ENCODE measurements around the gene NLN. TPM values are rescaled to one million over a fixed set of nuclear protein-coding genes. Genes with fewer than 3 reads are reported as not detected.

The NLN gene
- total RNA-seq, 1 experiment from 2014 or later, result 46.5 TPM

DNA sequence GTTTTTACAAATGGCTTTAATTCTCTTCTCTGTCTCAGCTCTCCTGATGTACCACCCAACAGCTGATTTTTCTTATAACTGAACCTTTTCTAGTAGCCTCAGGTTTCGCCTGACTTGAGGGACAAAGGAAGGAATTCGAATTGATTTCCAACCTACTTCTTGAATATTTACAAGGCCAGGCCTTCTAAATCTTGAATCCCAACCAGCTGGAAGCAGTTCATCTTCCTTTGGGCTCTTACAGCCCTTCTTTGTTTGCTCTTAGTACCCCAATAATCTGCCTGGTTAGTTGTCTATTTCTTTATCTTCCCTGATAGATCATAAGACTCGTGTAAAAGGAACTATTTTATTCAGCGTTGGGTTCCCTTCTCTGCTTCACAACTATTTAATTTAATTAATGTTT, 95.9 kb downstream of the NLN start:
- H4K20me1 ChIP-seq (ENCODE audit: insufficient read depth, low read depth, low read length), result no peaks in the 10 kb centered on the region
- no peak overlapping the region for H2AFZ ChIP-seq (ENCODE audit: low read length)
- no peak for DNase-seq
- no peaks in the 10 kb centered on the region for H3K79me2 ChIP-seq (ENCODE audit: low read length)
- H3K4me2 ChIP-seq (ENCODE audit: low read depth, low read length, poor library complexity, severe bottlenecking), result no peak overlapping the region
- H3K4me3 ChIP-seq (ENCODE audit: low read length), result no peak overlapping the region
- H3K9ac ChIP-seq (ENCODE audit: low read length), result no peak overlapping the region
- H3K9me3 ChIP-seq (ENCODE audit: low read length), result no peaks in the 10 kb centered on the region
- H3K9me2 ChIP-seq (replicated peaks; ENCODE audit: insufficient read depth, low read length), result no peaks in the 10 kb centered on the region
- H3K36me3 ChIP-seq (ENCODE audit: insufficient read depth, low read length), result peaks cover 5% of the 10 kb centered on the region; the same call in 1 of the 2 replicates
- H3K4me1 ChIP-seq (ENCODE audit: low read length), result no peaks in the 10 kb centered on the region
- H3K27ac ChIP-seq (ENCODE audit: low read length), result no peak overlapping the region
- no peaks in the 10 kb centered on the region for H3K27me3 ChIP-seq (ENCODE audit: low read length)

DNA sequence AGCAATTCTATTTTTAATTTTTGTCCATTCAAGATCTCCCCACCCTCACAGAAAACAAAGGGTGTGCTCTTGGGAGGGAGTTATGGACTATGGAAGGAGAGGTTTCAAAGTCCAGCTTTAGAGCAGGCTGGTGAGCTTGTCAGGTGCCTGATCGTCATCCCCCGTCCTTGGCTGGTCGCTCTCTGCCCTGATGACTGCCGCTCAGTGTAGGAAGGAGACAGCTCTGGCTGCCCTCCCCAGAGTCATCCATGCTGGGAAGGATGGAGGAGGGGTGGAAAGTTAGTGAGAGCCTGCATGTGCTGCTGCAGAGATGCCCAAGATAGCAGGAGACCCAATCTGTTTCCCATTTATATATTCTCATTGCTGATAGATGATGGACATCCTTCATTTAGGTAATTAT, 96.6 kb downstream of the NLN start:
- Histone ChIP-seq H3K4me2 (ENCODE audit: low read depth, low read length, poor library complexity, severe bottlenecking) (no peak overlapping the region), H3K79me2 (ENCODE audit: low read length) (no peaks in the 10 kb centered on the region)

DNA sequence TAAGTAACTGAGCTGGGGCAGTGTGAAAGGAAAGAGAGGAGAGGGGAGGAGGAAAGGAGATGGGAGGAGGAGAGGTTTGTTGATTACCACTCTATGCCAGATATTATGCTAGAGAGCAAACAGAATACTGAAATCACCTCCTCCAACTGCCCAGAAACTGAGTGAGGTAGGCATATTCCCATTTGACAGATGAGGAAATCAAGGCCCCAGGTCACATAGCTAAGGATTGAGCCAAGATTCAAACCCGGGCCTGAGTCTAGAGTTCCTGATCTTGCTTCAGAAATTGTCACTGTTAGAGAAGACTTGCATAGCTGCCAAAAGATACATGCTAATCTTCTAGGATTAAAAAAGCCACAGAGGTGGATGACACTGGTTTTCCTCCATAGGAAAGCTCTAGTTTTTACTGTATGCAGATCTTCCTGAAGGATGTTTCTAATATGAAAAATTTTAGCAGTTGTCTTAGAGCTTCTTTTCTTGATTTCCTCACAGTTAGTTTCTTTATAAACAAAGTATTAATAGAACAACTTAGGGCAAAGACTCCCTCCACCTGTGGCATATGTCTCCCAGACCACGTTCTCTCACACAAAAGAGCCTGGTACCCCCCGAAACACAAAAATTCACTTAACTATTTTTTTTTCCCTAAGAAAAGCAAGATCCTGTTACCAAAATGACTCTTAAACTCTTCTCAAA, 97.4 kb downstream of the NLN start:
- no peak overlapping the region for H3K27ac ChIP-seq (ENCODE audit: low read length)
- no peak overlapping the region for H3K4me2 ChIP-seq (ENCODE audit: low read depth, low read length, poor library complexity, severe bottlenecking)
- DNase-seq, result no peak
- no peaks in the 10 kb centered on the region for H3K79me2 ChIP-seq (ENCODE audit: low read length)
- H3K9me3 ChIP-seq (ENCODE audit: low read length), result no peaks in the 10 kb centered on the region
- no peak overlapping the region for H3K9ac ChIP-seq (ENCODE audit: low read length)
- peaks cover 4% of the 10 kb centered on the region; the same call in 1 of the 2 replicates for H3K36me3 ChIP-seq (ENCODE audit: insufficient read depth, low read length)
- H3K27me3 ChIP-seq (ENCODE audit: low read length), result no peaks in the 10 kb centered on the region
- H3K4me3 ChIP-seq (ENCODE audit: low read length), result no peak overlapping the region
- no peak overlapping the region for H2AFZ ChIP-seq (ENCODE audit: low read length)
- H4K20me1 ChIP-seq (ENCODE audit: insufficient read depth, low read depth, low read length), result no peaks in the 10 kb centered on the region
- H3K4me1 ChIP-seq (ENCODE audit: low read length), result no peaks in the 10 kb centered on the region
- no peaks in the 10 kb centered on the region for H3K9me2 ChIP-seq (replicated peaks; ENCODE audit: insufficient read depth, low read length)

More for the DNA sequence above, 96.6 kb downstream of the NLN start:
- Histone ChIP-seq H3K4me3 (ENCODE audit: low read length) (no peak overlapping the region), H2AFZ (ENCODE audit: low read length) (no peak overlapping the region), H3K4me1 (ENCODE audit: low read length) (no peaks in the 10 kb centered on the region), H3K36me3 (ENCODE audit: insufficient read depth, low read length) (peaks cover 4% of the 10 kb centered on the region; the same call in 1 of the 2 replicates), H3K9ac (ENCODE audit: low read length) (no peak overlapping the region), H4K20me1 (ENCODE audit: insufficient read depth, low read depth, low read length) (no peaks in the 10 kb centered on the region), H3K9me2 (replicated peaks; ENCODE audit: insufficient read depth, low read length) (no peaks in the 10 kb centered on the region), H3K27me3 (ENCODE audit: low read length) (no peaks in the 10 kb centered on the region), H3K27ac (ENCODE audit: low read length) (no peak overlapping the region), H3K9me3 (ENCODE audit: low read length) (no peaks in the 10 kb centered on the region)
- DNase-seq, result no peak

DNA sequence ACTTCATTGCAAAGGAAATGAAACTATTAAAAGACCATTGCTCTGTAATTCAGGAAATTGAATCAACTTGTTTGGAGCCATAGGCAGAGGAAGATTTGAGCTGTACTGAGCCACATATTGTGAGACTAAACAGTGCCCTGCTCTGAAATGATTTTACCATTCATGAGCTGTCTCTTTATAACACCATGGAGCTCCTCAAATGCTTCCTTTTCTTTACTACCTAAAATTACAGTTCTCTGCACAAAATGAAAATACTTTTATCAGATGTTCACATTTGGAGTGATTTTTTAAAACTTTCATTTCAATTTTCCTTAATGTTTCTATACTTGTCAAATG, 97.9 kb downstream of the NLN start:
- Histone ChIP-seq H3K27me3 (ENCODE audit: low read length) (no peaks in the 10 kb centered on the region), H3K9ac (ENCODE audit: low read length) (no peak overlapping the region), H3K36me3 (ENCODE audit: insufficient read depth, low read length) (peaks cover 4% of the 10 kb centered on the region; the same call in 1 of the 2 replicates), H2AFZ (ENCODE audit: low read length) (no peak overlapping the region), H3K79me2 (ENCODE audit: low read length) (no peaks in the 10 kb centered on the region), H3K4me3 (ENCODE audit: low read length) (no peak overlapping the region), H4K20me1 (ENCODE audit: insufficient read depth, low read depth, low read length) (no peaks in the 10 kb centered on the region), H3K9me3 (ENCODE audit: low read length) (no peaks in the 10 kb centered on the region), H3K4me1 (ENCODE audit: low read length) (no peaks in the 10 kb centered on the region), H3K27ac (ENCODE audit: low read length) (no peak overlapping the region), H3K4me2 (ENCODE audit: low read depth, low read length, poor library complexity, severe bottlenecking) (no peak overlapping the region), H3K9me2 (replicated peaks; ENCODE audit: insufficient read depth, low read length) (no peaks in the 10 kb centered on the region)
- DNase-seq, result no peak

DNA sequence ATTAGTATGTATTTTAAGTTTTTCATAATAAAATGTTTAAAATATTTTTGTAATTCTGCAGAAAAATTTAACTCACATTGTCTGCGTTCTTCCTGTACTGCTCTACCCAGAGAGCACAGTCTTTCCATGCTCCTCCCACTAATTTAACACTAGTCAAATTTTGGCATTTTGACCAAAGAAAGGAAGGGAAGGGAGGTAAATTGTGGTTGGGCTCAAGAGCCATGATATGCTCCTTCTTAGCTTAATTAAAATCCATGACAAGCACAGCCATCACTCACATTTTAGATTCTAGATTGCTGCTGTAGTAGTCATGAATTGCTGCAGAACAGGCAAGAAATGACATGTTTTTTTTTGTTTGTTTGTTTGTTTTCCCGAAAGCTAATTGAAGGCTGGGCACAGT, 98.4 kb downstream of the NLN start:
- H3K36me3 ChIP-seq (ENCODE audit: insufficient read depth, low read length), result peaks cover 4% of the 10 kb centered on the region; the same call in 1 of the 2 replicates
- no peak overlapping the region for H3K4me3 ChIP-seq (ENCODE audit: low read length)
- no peak overlapping the region for H2AFZ ChIP-seq (ENCODE audit: low read length)
- DNase-seq, result no peak
- peaks cover 3% of the 10 kb centered on the region for H3K4me1 ChIP-seq (ENCODE audit: low read length)
- no peaks in the 10 kb centered on the region for H3K9me3 ChIP-seq (ENCODE audit: low read length)
- H3K27ac ChIP-seq (ENCODE audit: low read length), result no peak overlapping the region
- H3K79me2 ChIP-seq (ENCODE audit: low read length), result no peaks in the 10 kb centered on the region
- no peak overlapping the region for H3K9ac ChIP-seq (ENCODE audit: low read length)
- no peaks in the 10 kb centered on the region for H4K20me1 ChIP-seq (ENCODE audit: insufficient read depth, low read depth, low read length)
- H3K27me3 ChIP-seq (ENCODE audit: low read length), result no peaks in the 10 kb centered on the region
- H3K9me2 ChIP-seq (replicated peaks; ENCODE audit: insufficient read depth, low read length), result no peaks in the 10 kb centered on the region
- no peak overlapping the region for H3K4me2 ChIP-seq (ENCODE audit: low read depth, low read length, poor library complexity, severe bottlenecking)

DNA sequence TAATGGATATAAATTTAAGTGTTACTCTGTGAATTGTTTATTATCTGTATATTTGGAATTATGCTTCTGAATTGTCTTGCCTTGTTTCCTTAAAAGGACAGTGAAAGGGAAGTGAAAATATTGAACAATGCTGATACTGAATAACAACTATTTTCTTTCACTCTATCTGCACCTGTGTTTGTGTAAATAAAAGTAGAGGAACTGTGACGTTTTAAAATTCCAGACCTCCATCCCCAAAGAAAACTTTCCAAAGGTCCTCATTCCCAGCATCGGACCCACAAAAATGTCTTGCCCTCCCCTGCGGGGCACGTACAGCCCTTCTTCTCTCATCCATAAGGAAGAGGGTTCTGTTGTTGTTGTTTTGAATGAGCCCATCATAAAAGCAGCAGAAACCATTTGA, 100.0 kb downstream of the NLN start:
- Histone ChIP-seq H3K9ac (ENCODE audit: low read length) (no peak overlapping the region), H3K9me2 (replicated peaks; ENCODE audit: insufficient read depth, low read length) (no peaks in the 10 kb centered on the region), H4K20me1 (ENCODE audit: insufficient read depth, low read depth, low read length) (no peaks in the 10 kb centered on the region), H3K4me1 (ENCODE audit: low read length) (peaks cover 10% of the 10 kb centered on the region), H3K4me2 (ENCODE audit: low read depth, low read length, poor library complexity, severe bottlenecking) (no peak overlapping the region), H3K27ac (ENCODE audit: low read length) (no peak overlapping the region), H3K36me3 (ENCODE audit: insufficient read depth, low read length) (no peaks in the 10 kb centered on the region), H2AFZ (ENCODE audit: low read length) (no peak overlapping the region), H3K27me3 (ENCODE audit: low read length) (no peaks in the 10 kb centered on the region), H3K9me3 (ENCODE audit: low read length) (no peaks in the 10 kb centered on the region), H3K4me3 (ENCODE audit: low read length) (no peak overlapping the region), H3K79me2 (ENCODE audit: low read length) (no peaks in the 10 kb centered on the region)
- no peak for DNase-seq

DNA sequence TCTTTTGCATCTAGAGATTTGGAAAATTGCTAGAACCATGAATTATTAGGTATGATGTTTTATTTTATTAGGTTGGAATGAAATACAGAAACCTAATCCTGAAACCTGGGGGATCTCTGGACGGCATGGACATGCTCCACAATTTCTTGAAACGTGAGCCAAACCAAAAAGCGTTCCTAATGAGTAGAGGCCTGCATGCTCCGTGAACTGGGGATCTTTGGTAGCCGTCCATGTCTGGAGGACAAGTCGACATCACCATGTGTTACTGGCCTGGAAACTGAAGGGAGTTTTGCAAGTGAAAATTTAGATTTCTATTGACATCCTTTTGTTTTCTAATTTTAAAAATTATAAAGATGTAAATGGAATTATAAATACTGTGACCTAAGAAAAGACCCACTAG, 100.7 kb downstream of the NLN start:
- H3K4me1 ChIP-seq (ENCODE audit: low read length), result peaks cover 10% of the 10 kb centered on the region
- H3K9ac ChIP-seq (ENCODE audit: low read length), result no peak overlapping the region
- DNase-seq, result no peak
- no peak overlapping the region for H3K27ac ChIP-seq (ENCODE audit: low read length)
- no peak overlapping the region for H3K4me2 ChIP-seq (ENCODE audit: low read depth, low read length, poor library complexity, severe bottlenecking)
- no peaks in the 10 kb centered on the region for H3K36me3 ChIP-seq (ENCODE audit: insufficient read depth, low read length)
- no peaks in the 10 kb centered on the region for H3K79me2 ChIP-seq (ENCODE audit: low read length)
- no peak overlapping the region for H2AFZ ChIP-seq (ENCODE audit: low read length)
- H3K4me3 ChIP-seq (ENCODE audit: low read length), result no peak overlapping the region
- no peaks in the 10 kb centered on the region for H3K9me2 ChIP-seq (replicated peaks; ENCODE audit: insufficient read depth, low read length)
- no peaks in the 10 kb centered on the region for H4K20me1 ChIP-seq (ENCODE audit: insufficient read depth, low read depth, low read length)
- H3K27me3 ChIP-seq (ENCODE audit: low read length), result no peaks in the 10 kb centered on the region
- H3K9me3 ChIP-seq (ENCODE audit: low read length), result no peaks in the 10 kb centered on the region

DNA sequence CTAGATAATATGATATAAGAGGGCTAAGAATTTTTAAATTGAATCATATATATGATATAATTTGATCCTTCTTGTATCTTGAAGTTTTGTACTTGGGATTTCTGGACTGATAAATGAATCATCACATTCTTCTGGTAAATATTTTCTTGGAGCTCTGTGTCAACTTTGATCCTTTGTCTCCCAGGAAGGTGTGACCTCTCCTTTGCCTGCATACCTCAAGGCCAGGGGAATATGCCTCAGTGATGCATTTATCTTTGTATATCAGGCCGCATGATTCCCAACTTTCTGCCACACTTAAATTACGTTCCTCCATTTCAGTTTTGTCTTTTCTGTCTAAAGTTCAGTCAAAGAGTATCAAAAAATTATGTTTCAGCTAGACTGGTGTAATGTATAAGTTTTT, 101.2 kb downstream of the NLN start:
- no peak overlapping the region for H3K9ac ChIP-seq (ENCODE audit: low read length)
- H3K9me3 ChIP-seq (ENCODE audit: low read length), result no peaks in the 10 kb centered on the region
- H3K4me2 ChIP-seq (ENCODE audit: low read depth, low read length, poor library complexity, severe bottlenecking), result no peak overlapping the region
- no peak overlapping the region for H3K27ac ChIP-seq (ENCODE audit: low read length)
- no peaks in the 10 kb centered on the region for H3K79me2 ChIP-seq (ENCODE audit: low read length)
- no peaks in the 10 kb centered on the region for H3K36me3 ChIP-seq (ENCODE audit: insufficient read depth, low read length)
- no peak overlapping the region for H2AFZ ChIP-seq (ENCODE audit: low read length)
- H3K9me2 ChIP-seq (replicated peaks; ENCODE audit: insufficient read depth, low read length), result no peaks in the 10 kb centered on the region
- peaks cover 10% of the 10 kb centered on the region for H3K4me1 ChIP-seq (ENCODE audit: low read length)
- H3K4me3 ChIP-seq (ENCODE audit: low read length), result no peak overlapping the region
- no peaks in the 10 kb centered on the region for H4K20me1 ChIP-seq (ENCODE audit: insufficient read depth, low read depth, low read length)
- DNase-seq, result peak; percentile 21
- no peaks in the 10 kb centered on the region for H3K27me3 ChIP-seq (ENCODE audit: low read length)
